Left ventricle myocardium superior (tissue), 1 donor: Measurements from ENCODE around the gene CCRL2. TPM values are rescaled to one million over a fixed set of nuclear protein-coding genes. Genes with fewer than 3 reads are reported as not detected.
A peak's percentile ranks its signal among the peaks of the same experiment; 100 is the strongest.
"Not testable (repeated sequence)": the region's sequence is repeated elsewhere in the genome, so short reads cannot be mapped to it uniquely, and the experiment has no call there.

Experiments
- ATAC-seq: fragments of 200-7000 bp; cut with Tn5 transposase; one replicate; pipeline ENCODE4 v1.9.1; 2020; ENCODE audit warnings: mild to moderate bottlenecking, moderate library complexity
- DNase-seq: peaks from one replicate; pipeline ENCODE4 v3.0.0-alpha.2; 2020
- intact Hi-C: fragments of 100-400 bp; cut with micrococcal nuclease; formaldehyde crosslinking; loops from one replicate; pipeline ENCODE4 v1.11.0; 2022
- total RNA-seq: library from RNA; stranded (reverse); fragmentation: NEBNext Ultra II Directional; extraction: Animal tissue kit (Norgen Biotek cat#: 25700); gene quantifications from one replicate; pipeline ENCODE4 v1.2.1, GENCODE V29; 2021
- donor health status: DM: no; HTN: yes; CAD: no; lungs with severe emphysema.

Gene CCRL2
- total RNA-seq, 1 donor from 2014 or later, result 1.4 TPM

- intact Hi-C loops, result no loop called here
- no peak for ATAC-seq
- DNase-seq, result no peak
Observed at GRCh38 chr3:46375218-46375617, 31.8 kb upstream of the CCRL2 start.

GRCh38 chr3:46375814-46376213 is 31.2 kb upstream of the CCRL2 start:
- intact Hi-C loops, result no loop called here
- no peak for DNase-seq
- no peak for ATAC-seq

GRCh38 chr3:46378426-46378942 is 28.6 kb upstream of the CCRL2 start:
- intact Hi-C loops, result no loop called here
- peak; percentile 58 for ATAC-seq
- DNase-seq, result peak; percentile 76

DNA sequence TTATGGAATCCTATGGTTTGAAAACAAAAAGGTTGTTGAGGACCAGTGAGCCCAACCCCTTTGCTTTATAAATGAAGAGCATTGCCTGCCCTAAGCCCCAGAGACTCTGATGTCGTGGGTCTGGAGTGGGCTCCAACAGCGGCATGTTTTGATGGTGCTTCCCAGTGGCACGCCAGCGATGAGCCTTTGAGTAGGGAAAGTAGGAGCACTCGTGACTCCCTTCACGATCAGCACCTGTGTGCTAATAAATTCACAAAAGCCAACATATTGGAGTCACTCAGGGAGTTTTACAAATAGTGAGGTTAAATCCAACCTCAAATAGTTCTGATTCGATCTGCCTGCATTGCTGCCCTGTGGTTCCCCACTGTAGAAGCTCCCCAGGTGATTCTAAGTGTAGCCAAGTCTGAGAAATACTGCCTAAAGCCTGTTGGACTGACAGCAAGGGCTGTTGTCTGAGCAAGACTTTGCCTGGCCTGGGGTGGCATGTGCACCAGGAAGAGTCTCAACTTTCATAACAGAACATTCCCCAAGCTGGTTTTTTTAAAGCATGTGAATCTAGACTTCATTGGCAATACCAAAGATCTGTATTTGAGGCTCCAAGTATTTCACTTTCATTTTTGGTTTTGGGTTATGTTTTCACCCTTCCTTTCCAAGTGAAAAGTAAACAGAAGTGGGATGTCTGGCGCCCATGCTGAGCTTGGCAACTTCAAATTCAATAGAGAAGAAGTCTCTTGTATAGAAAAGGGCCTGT is 26.4 kb upstream of the CCRL2 start:
- ATAC-seq (no peak), DNase-seq (no peak)
- intact Hi-C loops, result no loop called here

GRCh38 chr3:46381625-46382024 is 25.4 kb upstream of the CCRL2 start:
- intact Hi-C loops, result no loop called here
- no peak for ATAC-seq
- DNase-seq, result no peak

GRCh38 chr3:46383211-46383950 is 23.7 kb upstream of the CCRL2 start:
- no peak for DNase-seq
- intact Hi-C loops, result no loop called here
- ATAC-seq, result peak; percentile 25

- intact Hi-C loops, result no loop called here
- no peak for ATAC-seq
- DNase-seq, result no peak
Observed at GRCh38 chr3:46383951-46384330, 23.1 kb upstream of the CCRL2 start.

GRCh38 chr3:46386205-46386604 is 20.9 kb upstream of the CCRL2 start:
- DNase-seq, result no peak
- ATAC-seq, result no peak
- intact Hi-C loops, result no loop called here

- DNase-seq, ATAC-seq, intact Hi-C loops: not testable (repeated sequence)
Observed at GRCh38 chr3:46388847-46389246, 18.2 kb upstream of the CCRL2 start.

- no peak for DNase-seq
- no peak for ATAC-seq
- intact Hi-C loops, result no loop called here
Observed at GRCh38 chr3:46389306-46389705, 17.8 kb upstream of the CCRL2 start.

GRCh38 chr3:46391526-46391925 is 15.5 kb upstream of the CCRL2 start:
- intact Hi-C loops, DNase-seq, ATAC-seq: not testable (repeated sequence)

- no peak for ATAC-seq
- intact Hi-C loops, result no loop called here
- no peak for DNase-seq
Observed at GRCh38 chr3:46393011-46393410, 14.0 kb upstream of the CCRL2 start.

DNA sequence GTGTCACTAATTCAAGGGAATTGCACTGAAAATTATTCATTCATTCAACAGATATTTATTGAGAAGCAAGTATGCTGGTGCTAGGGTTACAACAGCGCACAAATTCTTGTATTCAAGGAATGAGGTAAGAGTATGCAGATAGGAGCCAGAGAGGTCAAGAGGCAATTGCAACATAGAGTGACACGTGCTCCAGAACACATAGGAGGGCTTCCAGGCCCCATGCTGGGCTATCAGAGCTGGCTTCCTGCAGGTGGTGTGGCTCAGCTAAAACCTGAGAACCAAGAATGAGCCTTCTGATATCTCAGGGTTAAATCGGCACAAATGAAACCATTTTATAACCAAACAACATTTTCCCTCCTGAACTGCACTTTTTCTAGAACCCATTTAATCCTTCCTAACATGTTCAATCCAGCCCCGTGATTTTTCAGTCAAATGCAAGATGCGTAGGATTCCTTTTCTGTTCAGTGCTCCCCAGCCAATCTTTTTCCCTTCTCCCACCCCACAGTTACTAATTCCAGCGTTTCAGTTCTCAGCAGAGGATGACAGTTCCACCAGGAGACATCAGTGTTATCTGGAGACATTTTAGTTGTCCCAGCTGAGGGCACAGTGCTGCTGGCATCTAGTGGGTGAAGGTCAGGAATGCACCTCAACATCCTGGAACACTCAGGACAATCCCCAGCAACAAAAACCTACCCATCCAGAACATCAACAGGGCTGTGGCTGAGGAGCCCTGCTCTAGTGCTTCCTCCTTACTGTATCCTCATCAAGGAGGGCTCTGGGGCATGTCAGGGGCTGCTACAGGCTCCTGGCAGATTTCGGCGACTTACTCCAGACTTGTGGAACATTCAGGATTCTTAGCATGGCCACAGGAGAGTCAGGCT is 13.3 kb upstream of the CCRL2 start:
- intact Hi-C loops, result no loop called here
- ATAC-seq, result peak; percentile 74
- DNase-seq, result no peak

GRCh38 chr3:46395210-46395661 is 11.8 kb upstream of the CCRL2 start:
- no peak for ATAC-seq
- intact Hi-C loops, result no loop called here
- no peak for DNase-seq

DNA sequence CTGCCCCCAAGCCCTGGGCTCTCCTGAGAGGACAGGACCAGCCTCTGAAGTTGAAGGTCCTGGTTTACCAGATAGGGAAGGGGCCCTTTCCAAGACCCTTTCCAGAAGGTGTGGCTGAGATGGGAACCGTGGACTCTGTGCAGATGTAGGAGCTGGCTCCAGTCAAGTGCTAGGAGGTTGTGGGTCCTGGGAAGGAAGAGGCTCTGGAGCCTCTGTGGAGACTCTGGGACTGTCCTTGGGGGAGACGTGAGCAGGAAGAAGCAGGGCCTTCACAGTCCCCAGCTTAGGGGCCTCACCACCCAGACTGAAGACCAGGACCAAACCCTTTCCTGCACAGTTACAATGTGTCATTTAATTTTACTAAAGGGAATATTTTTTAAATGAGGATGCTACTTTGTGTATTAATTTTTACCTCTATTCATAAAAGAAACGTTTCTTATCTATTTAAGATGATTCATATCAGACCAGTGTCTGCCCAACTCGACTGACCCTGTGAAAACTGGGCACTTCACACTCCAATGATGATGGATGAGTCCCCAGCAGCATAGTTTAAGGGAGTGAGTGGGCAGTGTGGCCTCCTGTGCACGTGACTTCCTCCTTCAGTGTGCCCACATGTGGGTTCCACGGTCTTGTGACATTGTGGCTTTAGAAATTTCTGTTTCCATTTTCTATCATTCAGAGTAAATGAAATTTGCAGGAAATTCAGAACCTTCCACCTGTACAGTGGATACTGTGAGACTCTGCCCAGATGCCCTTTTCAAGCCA is 11.1 kb upstream of the CCRL2 start:
- intact Hi-C loops, result no loop called here
- ATAC-seq, result no peak
- no peak for DNase-seq

DNA sequence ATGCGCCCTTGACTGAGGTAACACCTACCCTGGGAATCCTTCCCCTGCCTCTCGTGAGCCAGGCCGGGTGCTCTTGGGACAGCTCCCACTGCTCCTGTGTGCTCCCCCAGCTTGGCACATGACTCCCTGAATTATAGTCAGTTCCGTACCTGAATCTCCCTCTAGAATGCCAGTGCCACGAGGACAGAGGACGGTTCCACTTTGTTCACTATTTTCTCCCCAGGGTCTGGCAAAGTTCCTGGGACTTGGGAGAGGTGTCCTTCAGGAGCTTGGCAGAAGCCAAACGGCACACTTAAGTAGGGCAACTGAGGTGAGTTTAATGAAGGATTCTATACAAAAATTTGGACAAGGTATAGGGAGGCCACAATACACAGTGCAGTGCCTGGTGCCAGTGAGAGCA is 9.9 kb upstream of the CCRL2 start:
- ATAC-seq, result peak; percentile 24
- intact Hi-C loops, result no loop called here
- no peak for DNase-seq

GRCh38 chr3:46398186-46398955 is 8.7 kb upstream of the CCRL2 start:
- intact Hi-C loops, result no loop called here
- DNase-seq (no peak), ATAC-seq (no peak)

- DNase-seq, result no peak
- intact Hi-C loops, result no loop called here
- no peak for ATAC-seq
Observed at GRCh38 chr3:46399098-46399497, 8.0 kb upstream of the CCRL2 start.
